Measurements from ENCODE around the gene DDX31.

DNA sequence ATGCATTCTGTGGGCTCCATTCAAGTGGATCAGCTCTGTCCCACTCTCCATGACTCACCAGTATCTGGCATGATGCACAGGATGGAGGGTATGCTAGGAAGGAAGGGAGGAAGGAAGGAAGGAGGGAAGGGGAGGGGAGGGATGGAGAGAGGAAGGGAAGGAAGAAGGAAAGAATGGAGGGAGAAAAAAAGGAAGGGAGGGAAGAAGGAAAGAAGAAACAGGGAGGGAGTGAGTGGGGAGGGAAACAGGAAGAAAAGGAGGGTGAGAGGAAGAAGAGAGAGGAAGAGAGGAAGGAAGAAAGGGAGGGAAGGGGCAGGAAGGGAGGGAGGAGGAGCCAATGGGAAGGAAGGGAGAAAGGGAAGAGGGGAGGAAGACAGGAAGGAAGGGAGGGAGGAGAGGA, 92.7 kb downstream of the DDX31 start:
- TF ChIP-seq, protein P1, sequence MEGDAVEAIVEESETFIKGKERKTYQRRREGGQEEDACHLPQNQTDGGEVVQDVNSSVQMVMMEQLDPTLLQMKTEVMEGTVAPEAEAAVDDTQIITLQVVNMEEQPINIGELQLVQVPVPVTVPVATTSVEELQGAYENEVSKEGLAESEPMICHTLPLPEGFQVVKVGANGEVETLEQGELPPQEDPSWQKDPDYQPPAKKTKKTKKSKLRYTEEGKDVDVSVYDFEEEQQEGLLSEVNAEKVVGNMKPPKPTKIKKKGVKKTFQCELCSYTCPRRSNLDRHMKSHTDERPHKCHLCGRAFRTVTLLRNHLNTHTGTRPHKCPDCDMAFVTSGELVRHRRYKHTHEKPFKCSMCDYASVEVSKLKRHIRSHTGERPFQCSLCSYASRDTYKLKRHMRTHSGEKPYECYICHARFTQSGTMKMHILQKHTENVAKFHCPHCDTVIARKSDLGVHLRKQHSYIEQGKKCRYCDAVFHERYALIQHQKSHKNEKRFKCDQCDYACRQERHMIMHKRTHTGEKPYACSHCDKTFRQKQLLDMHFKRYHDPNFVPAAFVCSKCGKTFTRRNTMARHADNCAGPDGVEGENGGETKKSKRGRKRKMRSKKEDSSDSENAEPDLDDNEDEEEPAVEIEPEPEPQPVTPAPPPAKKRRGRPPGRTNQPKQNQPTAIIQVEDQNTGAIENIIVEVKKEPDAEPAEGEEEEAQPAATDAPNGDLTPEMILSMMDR (conservative IDR thresholded peaks at IDR 0.05 in 1 of 2, IDR thresholded peaks at IDR 0.05 in 1 of 2; ENCODE audit: extremely low read depth in 1 of 2, insufficient read depth in 1 of 2, low read depth in 1 of 2, low read length in 2 of 2): no peak
- TF ChIP-seq EZH2 (IDR thresholded peaks at IDR 0.05; ENCODE audit: borderline replicate concordance, low read length): no peak

Data from mammary epithelial cell (primary cell).